ENCODE results near the gene RHBDL1.

GRCh38 chr16:698911-699671 is 23.6 kb downstream of the RHBDL1 start:
- TF ChIP-seq NRF1 (IDR thresholded peaks at IDR 0.05; ENCODE audit: low read depth, low read length) (no peak), EZH2 (IDR thresholded peaks at IDR 0.05; ENCODE audit: low read depth, low read length, severe bottlenecking) (no peak), YY1 (IDR thresholded peaks at IDR 0.05; ENCODE audit: low read depth, low read length) (no peak), CEBPB (IDR thresholded peaks at IDR 0.05; ENCODE audit: low read depth, low read length) (no peak), POLR2A (IDR thresholded peaks at IDR 0.05; ENCODE audit: control extremely low read depth in 1 of 2, low read depth in 2 of 2, low read length in 2 of 2) (no peak), RAD21 (IDR thresholded peaks at IDR 0.05 in 1 of 2, conservative IDR thresholded peaks at IDR 0.05 in 1 of 2; ENCODE audit: low read depth in 2 of 2, low read length in 2 of 2) (no peak), POLR2AphosphoS5 (IDR thresholded peaks at IDR 0.05; ENCODE audit: low read depth, low read length) (no peak), CBX8 (IDR thresholded peaks at IDR 0.05; ENCODE audit: borderline replicate concordance, low read depth, low read length) (no peak), SUZ12 (IDR thresholded peaks at IDR 0.05; ENCODE audit: low read length) (no peak), SP4 (IDR thresholded peaks at IDR 0.05; ENCODE audit: low read length) (no peak)
- TF ChIP-seq, protein P1, sequence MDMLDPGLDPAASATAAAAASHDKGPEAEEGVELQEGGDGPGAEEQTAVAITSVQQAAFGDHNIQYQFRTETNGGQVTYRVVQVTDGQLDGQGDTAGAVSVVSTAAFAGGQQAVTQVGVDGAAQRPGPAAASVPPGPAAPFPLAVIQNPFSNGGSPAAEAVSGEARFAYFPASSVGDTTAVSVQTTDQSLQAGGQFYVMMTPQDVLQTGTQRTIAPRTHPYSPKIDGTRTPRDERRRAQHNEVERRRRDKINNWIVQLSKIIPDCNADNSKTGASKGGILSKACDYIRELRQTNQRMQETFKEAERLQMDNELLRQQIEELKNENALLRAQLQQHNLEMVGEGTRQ (IDR thresholded peaks at IDR 0.05; ENCODE audit: low read length), result no peak
- TF ChIP-seq, protein P2, sequence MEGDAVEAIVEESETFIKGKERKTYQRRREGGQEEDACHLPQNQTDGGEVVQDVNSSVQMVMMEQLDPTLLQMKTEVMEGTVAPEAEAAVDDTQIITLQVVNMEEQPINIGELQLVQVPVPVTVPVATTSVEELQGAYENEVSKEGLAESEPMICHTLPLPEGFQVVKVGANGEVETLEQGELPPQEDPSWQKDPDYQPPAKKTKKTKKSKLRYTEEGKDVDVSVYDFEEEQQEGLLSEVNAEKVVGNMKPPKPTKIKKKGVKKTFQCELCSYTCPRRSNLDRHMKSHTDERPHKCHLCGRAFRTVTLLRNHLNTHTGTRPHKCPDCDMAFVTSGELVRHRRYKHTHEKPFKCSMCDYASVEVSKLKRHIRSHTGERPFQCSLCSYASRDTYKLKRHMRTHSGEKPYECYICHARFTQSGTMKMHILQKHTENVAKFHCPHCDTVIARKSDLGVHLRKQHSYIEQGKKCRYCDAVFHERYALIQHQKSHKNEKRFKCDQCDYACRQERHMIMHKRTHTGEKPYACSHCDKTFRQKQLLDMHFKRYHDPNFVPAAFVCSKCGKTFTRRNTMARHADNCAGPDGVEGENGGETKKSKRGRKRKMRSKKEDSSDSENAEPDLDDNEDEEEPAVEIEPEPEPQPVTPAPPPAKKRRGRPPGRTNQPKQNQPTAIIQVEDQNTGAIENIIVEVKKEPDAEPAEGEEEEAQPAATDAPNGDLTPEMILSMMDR (IDR thresholded peaks at IDR 0.05; ENCODE audit: control extremely low read depth in 1 of 3, insufficient read depth in 1 of 3, low read depth in 1 of 3, low read length in 3 of 3), result no peak
